ENCODE measurements around the gene TPRN. TPM values are rescaled to one million over a fixed set of nuclear protein-coding genes. Genes with fewer than 3 reads are reported as not detected.

The TPRN gene
- total and polyA plus RNA-seq, 5 donors from 2014 or later, result 0.27 to 5.9 (median 0.46) TPM

DNA sequence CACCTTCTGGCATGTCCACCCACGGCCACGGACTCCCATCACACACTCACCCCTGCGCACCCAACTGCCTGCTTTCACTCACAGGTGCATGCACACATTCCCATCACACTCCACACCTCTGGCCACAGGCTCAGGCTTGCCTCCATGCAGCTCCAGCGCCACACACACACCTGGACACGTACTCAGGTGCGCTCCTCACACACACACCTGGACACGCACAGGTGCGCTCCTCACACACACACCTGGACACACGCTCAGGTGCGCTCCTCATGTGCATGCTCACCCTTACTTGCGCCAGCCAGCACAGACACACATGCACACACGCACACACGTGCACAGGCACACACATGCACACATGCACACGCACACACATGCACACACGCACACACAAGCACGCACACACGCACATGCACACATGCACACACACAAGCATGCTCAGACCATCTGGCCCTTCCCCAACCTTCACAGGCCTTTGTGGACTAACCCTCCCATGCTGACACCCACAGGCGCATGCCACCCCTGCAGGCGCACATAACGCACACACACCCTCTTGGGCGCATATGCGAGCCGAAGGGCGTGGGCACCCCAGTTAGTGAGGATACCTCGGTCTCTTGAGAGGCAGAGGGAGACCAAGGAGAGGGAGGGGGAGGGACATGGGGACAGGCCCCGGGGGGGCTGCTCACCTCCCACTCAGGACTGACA lies 53.3 kb downstream of the TPRN start:
- H3K4me3 ChIP-seq (ENCODE audit: low read depth, low read length), result no peak overlapping the region
- peaks cover under 1% of the 10 kb centered on the region for H3K27me3 ChIP-seq (ENCODE audit: control insufficient read depth, insufficient read depth, low read length)
- H3K27me3 Mint-ChIP-seq, result peaks cover 9% of the 10 kb centered on the region
- ATAC-seq (ENCODE audit: low read depth in 2 of 2), result no peak
- DNase-seq, result no peak
- H3K4me1 ChIP-seq (ENCODE audit: control insufficient read depth, insufficient read depth, low read length, poor library complexity, severe bottlenecking), result no peaks in the 10 kb centered on the region
- H3K9me3 ChIP-seq (ENCODE audit: control insufficient read depth in 2 of 2, low read length in 2 of 2), result no peaks in the 10 kb centered on the region
- no peaks in the 10 kb centered on the region for H3K36me3 ChIP-seq (ENCODE audit: control insufficient read depth, insufficient read depth, low read length)
- no peaks in the 10 kb centered on the region for H3K36me3 Mint-ChIP-seq
- no peak overlapping the region for H3K4me3 Mint-ChIP-seq
- peaks cover 0 to 6% (median 0%) of the 10 kb centered on the region in 4 donors for H3K4me1 Mint-ChIP-seq
- peak overlapping the region in 1 of 3 donors; percentile 56 for H3K27ac Mint-ChIP-seq
- no peaks in the 10 kb centered on the region for H3K9me3 Mint-ChIP-seq
- no peak overlapping the region for H3K27ac ChIP-seq (ENCODE audit: insufficient read depth, low read length, poor library complexity, severe bottlenecking)

DNA sequence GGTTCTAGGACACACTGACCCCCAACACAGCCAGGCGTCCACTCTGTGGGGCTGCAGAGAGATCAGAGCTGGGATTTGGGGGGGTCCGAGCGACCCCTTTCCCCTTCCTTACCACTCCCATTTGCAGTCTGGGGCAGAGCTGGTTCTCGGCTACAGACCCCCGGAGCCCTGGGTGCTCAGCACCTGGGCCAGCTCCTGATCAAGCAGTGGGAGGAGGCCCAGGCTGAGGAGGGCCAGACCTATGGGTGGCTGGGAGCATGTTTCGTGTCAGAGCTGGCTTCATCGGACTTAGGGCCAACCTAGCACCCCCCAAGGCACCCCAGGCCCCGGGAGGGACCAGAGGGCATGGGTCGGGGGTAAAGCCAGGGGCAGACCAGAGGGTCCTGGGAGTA lies 54.0 kb downstream of the TPRN start:
- no peak overlapping the region for H3K4me3 Mint-ChIP-seq
- H3K9me3 Mint-ChIP-seq, result no peaks in the 10 kb centered on the region
- Histone ChIP-seq H3K36me3 (ENCODE audit: control insufficient read depth, insufficient read depth, low read length) (no peaks in the 10 kb centered on the region), H3K4me1 (ENCODE audit: control insufficient read depth, insufficient read depth, low read length, poor library complexity, severe bottlenecking) (no peaks in the 10 kb centered on the region), H3K9me3 (ENCODE audit: control insufficient read depth in 2 of 2, low read length in 2 of 2) (no peaks in the 10 kb centered on the region), H3K4me3 (ENCODE audit: low read depth, low read length) (no peak overlapping the region), H3K27me3 (ENCODE audit: control insufficient read depth, insufficient read depth, low read length) (peaks cover 6% of the 10 kb centered on the region), H3K27ac (ENCODE audit: insufficient read depth, low read length, poor library complexity, severe bottlenecking) (no peak overlapping the region)
- DNase-seq (no peak), ATAC-seq (ENCODE audit: low read depth in 2 of 2) (no peak)
- peaks cover 0 to 6% (median 0%) of the 10 kb centered on the region in 4 donors for H3K4me1 Mint-ChIP-seq
- peaks cover 17% of the 10 kb centered on the region for H3K27me3 Mint-ChIP-seq
- H3K36me3 Mint-ChIP-seq, result no peaks in the 10 kb centered on the region
- no peak overlapping the region for H3K27ac Mint-ChIP-seq

DNA sequence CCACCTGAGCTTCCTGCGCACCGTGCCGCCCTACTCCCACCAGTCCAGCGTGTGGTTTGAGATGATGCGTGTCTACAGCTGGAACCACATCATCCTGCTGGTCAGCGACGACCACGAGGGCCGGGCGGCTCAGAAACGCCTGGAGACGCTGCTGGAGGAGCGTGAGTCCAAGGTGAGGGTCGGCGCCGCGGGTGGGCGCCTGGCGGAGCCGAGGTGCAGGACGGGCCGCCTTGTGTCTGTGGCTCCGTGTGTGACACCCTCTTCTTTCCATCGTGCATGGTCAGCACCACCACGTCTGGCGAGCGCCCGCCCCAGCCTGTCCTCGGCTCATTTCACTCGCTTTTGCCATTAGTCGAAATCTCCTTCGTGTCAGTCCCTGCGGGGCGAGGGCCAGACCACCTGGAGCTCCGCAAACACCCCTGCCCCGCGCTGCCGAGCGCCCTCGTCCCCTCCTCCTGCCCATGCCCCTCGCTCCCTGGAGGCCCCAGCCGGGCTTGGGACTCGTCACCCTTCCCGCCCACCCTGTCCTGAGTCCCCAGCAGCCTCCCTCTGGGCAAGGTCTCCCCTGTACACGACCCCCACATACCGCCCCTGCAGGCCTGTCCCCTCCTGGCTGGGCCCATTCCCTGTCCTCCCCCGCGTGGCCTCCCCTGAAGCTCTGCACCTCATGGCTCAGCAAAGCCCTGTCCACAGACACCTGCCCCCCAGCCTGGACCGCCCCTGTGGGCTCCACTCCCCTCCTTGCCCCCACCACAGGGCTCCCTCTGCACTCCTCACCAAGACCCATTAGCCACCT lies 54.6 kb downstream of the TPRN start:
- DNase-seq, result no peak
- peaks cover 6% of the 10 kb centered on the region for H3K27me3 ChIP-seq (ENCODE audit: control insufficient read depth, insufficient read depth, low read length)

DNA sequence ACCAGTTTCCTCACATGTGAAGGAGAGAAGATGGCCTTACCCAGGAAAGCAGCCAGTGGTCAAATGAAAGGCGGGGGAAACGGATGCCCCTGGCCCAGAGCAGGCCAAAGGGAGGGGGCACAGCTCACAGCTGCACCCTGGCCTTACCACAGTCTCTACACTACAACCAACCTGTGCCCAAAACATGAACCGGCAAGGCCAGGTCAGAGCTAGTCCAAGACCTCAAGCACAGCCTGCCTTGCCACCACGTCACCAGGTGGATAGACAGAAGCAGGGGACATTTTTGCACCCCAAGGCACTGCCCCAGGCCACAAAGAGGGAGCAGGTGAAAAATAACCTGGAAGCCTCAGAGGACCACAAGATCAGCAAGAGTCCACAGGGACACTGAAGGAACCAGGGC lies 57.1 kb downstream of the TPRN start:
- Mint-ChIP-seq H3K4me3 (no peak overlapping the region), H3K27ac (no peak overlapping the region), H3K27me3 (peaks cover 39% of the 10 kb centered on the region), H3K4me1 (peaks cover 0 to 4% (median 0%) of the 10 kb centered on the region in 4 donors), H3K36me3 (no peaks in the 10 kb centered on the region), H3K9me3 (peaks cover 0 to 3% (median 0%) of the 10 kb centered on the region in 7 donors)
- ATAC-seq (ENCODE audit: low read depth in 2 of 2), result no peak
- no peak overlapping the region for H3K27ac ChIP-seq (ENCODE audit: insufficient read depth, low read length, poor library complexity, severe bottlenecking)
- no peaks in the 10 kb centered on the region for H3K36me3 ChIP-seq (ENCODE audit: control insufficient read depth, insufficient read depth, low read length)
- no peak overlapping the region for H3K4me3 ChIP-seq (ENCODE audit: low read depth, low read length)
- DNase-seq, result no peak
- peaks cover 10% of the 10 kb centered on the region for H3K27me3 ChIP-seq (ENCODE audit: control insufficient read depth, insufficient read depth, low read length)
- no peaks in the 10 kb centered on the region for H3K4me1 ChIP-seq (ENCODE audit: control insufficient read depth, insufficient read depth, low read length, poor library complexity, severe bottlenecking)
- H3K9me3 ChIP-seq (ENCODE audit: control insufficient read depth in 2 of 2, low read length in 2 of 2), result no peaks in the 10 kb centered on the region

More for the DNA sequence above, 54.6 kb downstream of the TPRN start:
- Histone ChIP-seq H3K36me3 (ENCODE audit: control insufficient read depth, insufficient read depth, low read length) (no peaks in the 10 kb centered on the region), H3K4me3 (ENCODE audit: low read depth, low read length) (no peak overlapping the region), H3K9me3 (ENCODE audit: control insufficient read depth in 2 of 2, low read length in 2 of 2) (no peaks in the 10 kb centered on the region), H3K27ac (ENCODE audit: insufficient read depth, low read length, poor library complexity, severe bottlenecking) (no peak overlapping the region), H3K4me1 (ENCODE audit: control insufficient read depth, insufficient read depth, low read length, poor library complexity, severe bottlenecking) (no peaks in the 10 kb centered on the region)
- no peak overlapping the region for H3K27ac Mint-ChIP-seq
- no peaks in the 10 kb centered on the region for H3K9me3 Mint-ChIP-seq
- H3K36me3 Mint-ChIP-seq, result no peaks in the 10 kb centered on the region
- ATAC-seq (ENCODE audit: low read depth in 2 of 2), result no peak
- peak overlapping the region in 1 of 4 donors; percentile 43 for H3K4me3 Mint-ChIP-seq
- H3K27me3 Mint-ChIP-seq, result peaks cover 21% of the 10 kb centered on the region
- peaks cover 0 to 2% (median 0%) of the 10 kb centered on the region in 4 donors for H3K4me1 Mint-ChIP-seq

DNA sequence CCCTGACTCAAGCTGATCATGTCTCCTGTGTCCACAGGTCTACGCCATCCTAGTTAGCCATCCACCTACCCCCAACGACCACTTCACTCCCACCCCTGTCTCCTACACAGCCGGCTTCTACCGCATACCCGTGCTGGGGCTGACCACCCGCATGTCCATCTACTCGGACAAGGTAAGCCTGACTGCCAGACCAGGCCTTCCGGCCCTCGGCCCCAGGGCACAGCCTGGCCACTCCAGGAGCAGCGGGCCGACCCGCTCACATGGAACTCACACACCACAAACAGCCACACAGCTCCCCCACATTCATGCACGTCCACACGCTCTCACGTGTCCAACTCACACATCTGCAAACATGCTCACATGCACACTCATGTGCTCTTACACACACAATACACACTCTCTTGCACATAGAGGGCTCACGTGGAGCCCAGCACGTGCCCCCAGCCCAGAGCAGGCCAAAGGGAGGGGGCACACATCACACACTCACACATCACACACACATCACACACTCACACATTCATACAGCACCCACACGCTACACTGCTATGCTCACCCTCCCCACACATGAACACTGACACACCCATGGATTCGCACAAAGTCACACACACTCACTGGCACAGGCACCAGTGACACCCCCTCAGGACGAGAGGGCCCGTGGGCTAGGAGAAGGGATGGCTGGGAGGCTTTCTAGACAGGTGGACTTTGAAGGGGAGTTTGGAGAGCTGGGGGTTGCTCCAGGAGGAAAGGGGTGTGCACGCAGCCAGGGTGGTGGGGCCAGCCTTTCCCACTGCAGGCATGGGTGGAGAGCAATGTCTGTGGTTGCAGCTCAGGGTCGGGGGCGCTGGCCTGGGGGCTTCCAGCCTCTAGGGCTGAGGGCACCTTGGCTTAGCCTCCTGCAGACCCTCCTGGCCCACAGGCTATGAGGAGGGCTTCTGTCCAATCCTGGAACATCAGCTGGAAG lies 58.3 kb downstream of the TPRN start:
- H3K36me3 Mint-ChIP-seq, result no peaks in the 10 kb centered on the region
- Histone ChIP-seq H3K4me3 (ENCODE audit: low read depth, low read length) (no peak overlapping the region), H3K4me1 (ENCODE audit: control insufficient read depth, insufficient read depth, low read length, poor library complexity, severe bottlenecking) (no peaks in the 10 kb centered on the region), H3K36me3 (ENCODE audit: control insufficient read depth, insufficient read depth, low read length) (no peaks in the 10 kb centered on the region), H3K9me3 (ENCODE audit: control insufficient read depth in 2 of 2, low read length in 2 of 2) (no peaks in the 10 kb centered on the region), H3K27ac (ENCODE audit: insufficient read depth, low read length, poor library complexity, severe bottlenecking) (no peak overlapping the region), H3K27me3 (ENCODE audit: control insufficient read depth, insufficient read depth, low read length) (peaks cover 16% of the 10 kb centered on the region)
- H3K4me3 Mint-ChIP-seq, result no peak overlapping the region
- H3K27ac Mint-ChIP-seq, result no peak overlapping the region
- DNase-seq, result no peak
- peaks cover 51% of the 10 kb centered on the region for H3K27me3 Mint-ChIP-seq
- H3K4me1 Mint-ChIP-seq, result peaks cover 0 to 6% (median 2%) of the 10 kb centered on the region in 4 donors
- peaks cover 0 to 3% (median 0%) of the 10 kb centered on the region in 7 donors for H3K9me3 Mint-ChIP-seq
- ATAC-seq (ENCODE audit: low read depth in 2 of 2), result no peak

Other genes starting within 250 kb of the TPRN start
Only the 30 nearest of the 32 such genes appear.
- 15.4 TPM for gene PTGDS, start 223.2 kb downstream of the TPRN start, total RNA-seq
- gene PTGDS, start 223.2 kb downstream of the TPRN start, polyA plus RNA-seq, result under 1 TPM in 1 of 4 donors, not detected in 3; 0.47 TPM
- not detected for gene LCNL1, start 217.7 kb downstream of the TPRN start, total RNA-seq
- not detected for gene LCNL1, start 217.7 kb downstream of the TPRN start, polyA plus RNA-seq
- gene PAXX, start 208.3 kb downstream of the TPRN start, total RNA-seq, result 83.3 TPM
- 10 to 100 TPM; 46.7 to 67.5 (median 66.0) TPM for gene PAXX, start 208.3 kb downstream of the TPRN start, polyA plus RNA-seq
- 1.0 TPM for gene CLIC3, start 204.2 kb downstream of the TPRN start, total RNA-seq
- 1 to 10 TPM in 3 of 4 donors, under 1 TPM in 1; 0.38 to 4.5 (median 2.9) TPM for gene CLIC3, start 204.2 kb downstream of the TPRN start, polyA plus RNA-seq
- 135 TPM for gene ABCA2, start 172.5 kb downstream of the TPRN start, total RNA-seq
- 1 to 10 TPM; 3.8 to 4.5 (median 4.3) TPM for gene ABCA2, start 172.5 kb downstream of the TPRN start, polyA plus RNA-seq
- gene FUT7, start 168.7 kb downstream of the TPRN start, total RNA-seq, result 15.2 TPM
- gene FUT7, start 168.7 kb downstream of the TPRN start, polyA plus RNA-seq, result 10 to 100 TPM; 31.8 to 79.0 (median 42.9) TPM
- 106 TPM for gene NPDC1, start 154.6 kb downstream of the TPRN start, total RNA-seq
- 10 to 100 TPM in 2 of 4 donors, 1 to 10 TPM in 2; 4.2 to 15.3 (median 9.2) TPM for gene NPDC1, start 154.6 kb downstream of the TPRN start, polyA plus RNA-seq
- not detected for gene ENTPD2, start 146.7 kb downstream of the TPRN start, total RNA-seq
- not detected for gene ENTPD2, start 146.7 kb downstream of the TPRN start, polyA plus RNA-seq
- 1.2 TPM for gene SAPCD2, start 130.2 kb downstream of the TPRN start, total RNA-seq
- under 1 TPM; 0.09 to 0.62 (median 0.18) TPM for gene SAPCD2, start 130.2 kb downstream of the TPRN start, polyA plus RNA-seq
- gene UAP1L1, start 123.2 kb downstream of the TPRN start, total RNA-seq, result 14.8 TPM
- gene UAP1L1, start 123.2 kb downstream of the TPRN start, polyA plus RNA-seq, result 1 to 10 TPM; 1.3 to 3.6 (median 1.7) TPM
- 71.3 TPM for gene MAN1B1, start 113.8 kb downstream of the TPRN start, total RNA-seq
- gene MAN1B1, start 113.8 kb downstream of the TPRN start, polyA plus RNA-seq, result 10 to 100 TPM; 42.1 to 53.5 (median 45.7) TPM
- gene DPP7, start 86.0 kb downstream of the TPRN start, total RNA-seq, result 343 TPM
- gene DPP7, start 86.0 kb downstream of the TPRN start, polyA plus RNA-seq, result 100 to 1,000 TPM; 119 to 164 (median 153) TPM
- gene GRIN1, start 61.6 kb downstream of the TPRN start, total RNA-seq, result not detected
- gene GRIN1, start 61.6 kb downstream of the TPRN start, polyA plus RNA-seq, result not detected
- not detected for gene LRRC26, start 30.7 kb downstream of the TPRN start, total RNA-seq
- not detected for gene LRRC26, start 30.7 kb downstream of the TPRN start, polyA plus RNA-seq
- gene TMEM210, start 28.7 kb downstream of the TPRN start, total RNA-seq, result not detected
- not detected for gene TMEM210, start 28.7 kb downstream of the TPRN start, polyA plus RNA-seq
- 127 TPM for gene ANAPC2, start 12.2 kb downstream of the TPRN start, total RNA-seq
- gene ANAPC2, start 12.2 kb downstream of the TPRN start, polyA plus RNA-seq, result 1 to 10 TPM; 7.5 to 8.7 (median 8.0) TPM
- 54.3 TPM for gene SSNA1, start 12.1 kb downstream of the TPRN start, total RNA-seq
- 100 to 1,000 TPM; 112 to 150 (median 130) TPM for gene SSNA1, start 12.1 kb downstream of the TPRN start, polyA plus RNA-seq
- 20.7 TPM for gene TMEM203, start 4.9 kb upstream of the TPRN start, total RNA-seq
- 100 to 1,000 TPM; 116 to 148 (median 132) TPM for gene TMEM203, start 4.9 kb upstream of the TPRN start, polyA plus RNA-seq
- gene NDOR1, start 5.0 kb upstream of the TPRN start, total RNA-seq, result 30.0 TPM
- 1 to 10 TPM; 3.9 to 7.6 (median 5.0) TPM for gene NDOR1, start 5.0 kb upstream of the TPRN start, polyA plus RNA-seq
- 1.2 TPM for gene RNF208, start 21.5 kb upstream of the TPRN start, total RNA-seq
- not detected for gene RNF208, start 21.5 kb upstream of the TPRN start, polyA plus RNA-seq
- not detected for gene CYSRT1, start 24.4 kb upstream of the TPRN start, total RNA-seq
- not detected for gene CYSRT1, start 24.4 kb upstream of the TPRN start, polyA plus RNA-seq
- gene RNF224, start 26.8 kb upstream of the TPRN start, total RNA-seq, result not detected
- not detected for gene RNF224, start 26.8 kb upstream of the TPRN start, polyA plus RNA-seq
- not detected for gene SLC34A3, start 30.2 kb upstream of the TPRN start, total RNA-seq
- gene SLC34A3, start 30.2 kb upstream of the TPRN start, polyA plus RNA-seq, result not detected
- 100 TPM for gene TUBB4B, start 40.5 kb upstream of the TPRN start, total RNA-seq
- 10 to 100 TPM; 56.7 to 87.4 (median 71.8) TPM for gene TUBB4B, start 40.5 kb upstream of the TPRN start, polyA plus RNA-seq
- not detected for gene STPG3, start 50.5 kb upstream of the TPRN start, total RNA-seq
- not detected for gene STPG3, start 50.5 kb upstream of the TPRN start, polyA plus RNA-seq
- gene NELFB, start 54.6 kb upstream of the TPRN start, total RNA-seq, result 46.4 TPM
- 10 to 100 TPM; 22.3 to 27.1 (median 23.7) TPM for gene NELFB, start 54.6 kb upstream of the TPRN start, polyA plus RNA-seq
- gene TOR4A, start 77.0 kb upstream of the TPRN start, total RNA-seq, result 6.1 TPM
- gene TOR4A, start 77.0 kb upstream of the TPRN start, polyA plus RNA-seq, result 1 to 10 TPM; 2.6 to 4.2 (median 3.5) TPM
- gene NRARP, start 101.5 kb upstream of the TPRN start, total RNA-seq, result 1.6 TPM
- not detected for gene NRARP, start 101.5 kb upstream of the TPRN start, polyA plus RNA-seq
- gene EXD3, start 222.4 kb upstream of the TPRN start, total RNA-seq, result 27.3 TPM
- gene EXD3, start 222.4 kb upstream of the TPRN start, polyA plus RNA-seq, result 1 to 10 TPM; 4.7 to 7.2 (median 5.7) TPM
- 3.8 TPM for gene NOXA1, start 222.7 kb upstream of the TPRN start, total RNA-seq
- gene NOXA1, start 222.7 kb upstream of the TPRN start, polyA plus RNA-seq, result 1 to 10 TPM in 2 of 4 donors, under 1 TPM in 2; 0.83 to 3.3 (median 1.4) TPM